Measurements from ENCODE around the gene PRR12. TPM values are rescaled to one million over a fixed set of nuclear protein-coding genes. Genes with fewer than 3 reads are reported as not detected.
A peak's percentile ranks its signal among the peaks of the same experiment; 100 is the strongest.

The PRR12 gene
- total RNA-seq, 3 donors from 2014 or later, result 24.2 to 37.3 (median 26.2) TPM

GRCh38 chr19:49640113-49640898 lies 49.3 kb downstream of the PRR12 start, which contains the start of gene RRAS:
Gene RRAS (minus strand): TSS chr19:49640143. CDS start chr19:49640098, 45 bp downstream.
- H3K36me3 ChIP-seq (ENCODE audit: low read depth), result peaks cover 5% of the 10 kb centered on the region
- peak; percentile 73 for ATAC-seq
- peak; percentile 99 to 100 (median 100) for DNase-seq
- H3K4me1 ChIP-seq (ENCODE audit: low read depth), result peaks cover 32% of the 10 kb centered on the region
- peak within 1 kb of the TSS; percentile 28 for H3K4me3 ChIP-seq
- peak; percentile 11 for TF ChIP-seq CTCF (IDR thresholded peaks at IDR 0.05)
- intact Hi-C loops (cut with DNase I, micrococcal nuclease), result no loop called here
- H3K9me3 ChIP-seq, result no peaks in the 10 kb centered on the region

GRCh38 chr19:49641688-49642491 lies 50.9 kb downstream of the PRR12 start, which contains the start of gene SCAF1:
Gene SCAF1 (plus strand): TSS chr19:49642209. CDS start chr19:49645027, 2,818 bp downstream.
- no peaks in the 10 kb centered on the region for H3K9me3 ChIP-seq
- peak; percentile 79 for ATAC-seq
- peak within 1 kb of the TSS; percentile 73 for H3K4me3 ChIP-seq
- H3K4me1 ChIP-seq (ENCODE audit: low read depth), result peaks cover 32% of the 10 kb centered on the region
- peaks cover 5% of the 10 kb centered on the region for H3K36me3 ChIP-seq (ENCODE audit: low read depth)
- no peak for TF ChIP-seq CTCF (IDR thresholded peaks at IDR 0.05)
- DNase-seq, result peak; percentile 99 to 100 (median 99)
- intact Hi-C loops (cut with DNase I, micrococcal nuclease), result no loop called here

GRCh38 chr19:49642492-49643035 lies 51.6 kb downstream of the PRR12 start:
- ATAC-seq (no peak), DNase-seq (peak in 2 of 3 donors; percentile 33 to 43)
- TF ChIP-seq CTCF (IDR thresholded peaks at IDR 0.05), result no peak
- intact Hi-C loops (cut with DNase I, micrococcal nuclease), result no loop called here
- Histone ChIP-seq H3K9me3 (no peaks in the 10 kb centered on the region), H3K4me3 (peak overlapping the region; percentile 73), H3K4me1 (ENCODE audit: low read depth) (peaks cover 32% of the 10 kb centered on the region), H3K36me3 (ENCODE audit: low read depth) (peaks cover 5% of the 10 kb centered on the region)

- ATAC-seq (no peak), DNase-seq (no peak)
- Histone ChIP-seq H3K36me3 (ENCODE audit: low read depth) (peaks cover 5% of the 10 kb centered on the region), H3K4me1 (ENCODE audit: low read depth) (peaks cover 25% of the 10 kb centered on the region), H3K4me3 (no peak overlapping the region), H3K9me3 (no peaks in the 10 kb centered on the region)
- TF ChIP-seq CTCF (IDR thresholded peaks at IDR 0.05), result no peak
- intact Hi-C loops (cut with DNase I, micrococcal nuclease), result no loop called here
These were observed 52.5 kb downstream of the PRR12 start for GRCh38 chr19:49643466-49643865.

- peaks cover 12% of the 10 kb centered on the region for H3K4me1 ChIP-seq (ENCODE audit: low read depth)
- TF ChIP-seq CTCF (IDR thresholded peaks at IDR 0.05), result no peak
These were observed 54.6 kb downstream of the PRR12 start for GRCh38 chr19:49645592-49645991.

More at GRCh38 chr19:49645592-49645991, 54.6 kb downstream of the PRR12 start:
- no peak overlapping the region for H3K4me3 ChIP-seq
- H3K9me3 ChIP-seq, result no peaks in the 10 kb centered on the region
- H3K36me3 ChIP-seq (ENCODE audit: low read depth), result peaks cover 5% of the 10 kb centered on the region
- no peak for DNase-seq
- intact Hi-C loops (cut with DNase I, micrococcal nuclease), result no loop called here
- no peak for ATAC-seq
